CD14-positive monocyte (primary cell): ENCODE measurements around the gene DBNDD1. TPM values are rescaled to one million over a fixed set of nuclear protein-coding genes. Genes with fewer than 3 reads are reported as not detected.

Experiments
- DNase-seq, 3 donors: peaks; one replicate each; pipeline ENCODE4 v3.0.0-alpha.2; 2011 to 2022
- H2AFZ ChIP-seq: 2 replicates; pipeline ENCODE4 v1.6.0; 2012; ENCODE audit warnings: mild to moderate bottlenecking, low read depth, low read length, inconsistent platforms; ENCODE audit not compliant: insufficient read depth, poor library complexity, severe bottlenecking
- H3K27ac ChIP-seq, 2 donors: 1 replicate in 1 of 2; 2 replicates in 1 of 2; pipeline ENCODE4 v1.5.1; 2012 to 2013; ENCODE audit warnings: low read length in 2 of 2, control low read depth in 1 of 2, inconsistent platforms in 1 of 2, low read depth in 1 of 2, mild to moderate bottlenecking in 1 of 2
- H3K27me3 ChIP-seq, 2 donors: one replicate each; pipeline versions ENCODE4 v1.6.0 to v1.6.1; 2011 to 2013; ENCODE audit warnings: low read length in 2 of 2; ENCODE audit not compliant: control insufficient read depth in 2 of 2, insufficient read depth in 2 of 2
- H3K36me3 ChIP-seq, 2 donors: replicated peaks in 1 of 2; 1 replicate in 1 of 2; 2 replicates in 1 of 2; pipeline versions ENCODE4 v1.5.1 to v1.6.1; 2012 to 2013; ENCODE audit warnings: low read length in 2 of 2, control low read depth in 1 of 2, inconsistent platforms in 1 of 2, mild to moderate bottlenecking in 1 of 2; ENCODE audit not compliant: insufficient read depth in 2 of 2, control insufficient read depth in 1 of 2
- H3K4me1 ChIP-seq, 2 donors: 1 replicate in 1 of 2; 2 replicates in 1 of 2; pipeline versions ENCODE4 v1.5.1 to v1.6.1; 2012 to 2013; ENCODE audit warnings: low read length in 2 of 2, control low read depth in 1 of 2, inconsistent platforms in 1 of 2, mild to moderate bottlenecking in 1 of 2, moderate library complexity in 1 of 2; ENCODE audit not compliant: insufficient read depth in 2 of 2, control insufficient read depth in 1 of 2
- H3K4me2 ChIP-seq: replicated peaks from 2 replicates; pipeline ENCODE3; 2012; ENCODE audit warnings: low read length, moderate library complexity, mild to moderate bottlenecking; ENCODE audit not compliant: poor library complexity, severe bottlenecking; ENCODE audit errors: extremely low read depth
- H3K4me3 ChIP-seq, 3 experiments: fragments of 200-600 bp in 1 of 3; sonication (generic) in 1 of 3; replicated peaks in 1 of 3; 1 replicate in 2 of 3; 2 replicates in 1 of 3; pipeline ENCODE4 v1.5.1; 2011 to 2013; ENCODE audit warnings: low read length in 3 of 3, mild to moderate bottlenecking in 3 of 3, control low read depth in 2 of 3, low read depth in 2 of 3, inconsistent platforms in 1 of 3, moderate library complexity in 1 of 3
- H3K79me2 ChIP-seq: 2 replicates; pipeline ENCODE4 v1.6.0; 2012; ENCODE audit warnings: mild to moderate bottlenecking, control low read depth, inconsistent platforms, low read length, moderate library complexity; ENCODE audit not compliant: insufficient read depth
- H3K9ac ChIP-seq: 2 replicates; pipeline ENCODE4 v1.6.0; 2017; ENCODE audit warnings: low read length, mild to moderate bottlenecking; ENCODE audit not compliant: insufficient read depth, poor library complexity, severe bottlenecking
- H3K9me3 ChIP-seq, 2 donors: replicated peaks in 1 of 2; 1 replicate in 1 of 2; 2 replicates in 1 of 2; pipeline versions ENCODE4 v1.5.1 to v1.6.1; 2012 to 2013; ENCODE audit warnings: low read length in 2 of 2, control low read depth in 1 of 2; ENCODE audit not compliant: control insufficient read depth in 1 of 2, insufficient read depth in 1 of 2
- H4K20me1 ChIP-seq: 2 replicates; pipeline ENCODE4 v1.6.0; 2012; ENCODE audit warnings: mild to moderate bottlenecking, low read length, control low read depth, moderate library complexity; ENCODE audit not compliant: insufficient read depth
- H3K27ac Mint-ChIP-seq, 7 donors: one replicate each; pipeline ENCODE4 v1.8.0; 2020; ENCODE audit warnings: mild to moderate bottlenecking in 7 of 7, mixed read lengths in 7 of 7, moderate library complexity in 6 of 7, inconsistent platforms in 2 of 7
- H3K27me3 Mint-ChIP-seq, 3 donors: one replicate each; pipeline ENCODE4 v1.8.0; 2021 to 2022; ENCODE audit warnings: low read depth in 3 of 3, mild to moderate bottlenecking in 3 of 3, mixed read lengths in 3 of 3, moderate library complexity in 3 of 3, inconsistent platforms in 1 of 3
- H3K36me3 Mint-ChIP-seq, 2 donors: one replicate each; pipeline ENCODE4 v1.8.0; 2020; ENCODE audit warnings: mixed read lengths in 2 of 2, inconsistent platforms in 1 of 2, mild to moderate bottlenecking in 1 of 2
- H3K4me1 Mint-ChIP-seq: one replicate; pipeline ENCODE4 v1.8.0; 2020; ENCODE audit warnings: mild to moderate bottlenecking, mixed read lengths
- H3K4me3 Mint-ChIP-seq, 2 donors: one replicate each; pipeline ENCODE4 v1.8.0; 2020; ENCODE audit warnings: mild to moderate bottlenecking in 2 of 2, mixed read lengths in 2 of 2, moderate library complexity in 1 of 2
- H3K9me3 Mint-ChIP-seq, 7 donors: one replicate each; pipeline ENCODE4 v1.8.0; 2020 to 2022; ENCODE audit warnings: mixed read lengths in 7 of 7, mild to moderate bottlenecking in 6 of 7, moderate library complexity in 6 of 7, inconsistent platforms in 2 of 7
- CTCF ChIP-seq: fragments of 200-600 bp; IDR thresholded peaks from one replicate; pipeline ENCODE4 v1.8.0; 2022; ENCODE audit warnings: antibody characterized with exemption, mild to moderate bottlenecking
- WGBS: methylation state at CpG from one replicate; pipeline ENCODE4 v1.1.5; 2013; ENCODE audit warnings: missing lambda C conversion rate; ENCODE audit not compliant: insufficient coverage; 5-methylcytosine and 5-hydroxymethylcytosine counted together
- intact Hi-C, 2 donors: fragments of 100-400 bp; cut with micrococcal nuclease; formaldehyde crosslinking; loops; one replicate each; pipeline versions ENCODE4 v1.15.0 to v1.15.1; 2023
- polyA plus RNA-seq, 3 donors: library from polyadenylated mRNA; depleted of rRNA in 1 of 3; unstranded in 2 of 3; stranded (reverse) in 1 of 3; fragments of 300-500 nt in 2 of 3; fragments of >200 nt in 1 of 3; fragmentation: Illumina TruSeq in 2 of 3; gene quantifications; 1 replicate in 2 of 3; 2 replicates in 1 of 3; pipeline ENCODE4 v1.2.3, GENCODE V29; 2012 to 2021

DBNDD1 gene
- polyA plus RNA-seq, 3 donors = 0.07 TPM; not detected in 2

GRCh38 chr16:89964201-89964600 lies 55.1 kb downstream of the DBNDD1 start:
- Histone ChIP-seq H3K36me3 (peaks cover 71 to 80% of the 10 kb centered on the region in 2 donors), H3K9me3 (no peaks in the 10 kb centered on the region), H3K4me3 (no peak overlapping the region), H3K4me1 (peaks cover 25 to 40% of the 10 kb centered on the region in 2 donors), H4K20me1 (peaks cover 82% of the 10 kb centered on the region), H3K4me2 (no peak overlapping the region), H3K79me2 (peaks cover 45% of the 10 kb centered on the region), H3K9ac (no peak overlapping the region), H2AFZ (no peak overlapping the region), H3K27ac (no peak overlapping the region), H3K27me3 (no peaks in the 10 kb centered on the region)
- no peak overlapping the region for H3K27ac Mint-ChIP-seq
- DNase-seq = no peak
- peaks cover 0 to 1% (median 0%) of the 10 kb centered on the region in 3 donors for H3K27me3 Mint-ChIP-seq
- H3K4me3 Mint-ChIP-seq = no peak overlapping the region
- peaks cover 27% of the 10 kb centered on the region for H3K4me1 Mint-ChIP-seq
- intact Hi-C loops = no loop called here
- WGBS = 95% methylated on average over 23 of the region's 25 CpGs
- TF ChIP-seq CTCF = no peak
- peaks cover 0 to 4% (median 0%) of the 10 kb centered on the region in 7 donors for H3K9me3 Mint-ChIP-seq
- H3K36me3 Mint-ChIP-seq = peaks cover 54 to 81% of the 10 kb centered on the region in 2 donors

GRCh38 chr16:89962754-89963498 lies 56.3 kb downstream of the DBNDD1 start:
- Histone ChIP-seq H3K27ac (no peak overlapping the region), H3K27me3 (no peaks in the 10 kb centered on the region), H3K9me3 (no peaks in the 10 kb centered on the region), H3K4me3 (no peak overlapping the region), H3K9ac (no peak overlapping the region), H3K79me2 (peaks cover 50% of the 10 kb centered on the region), H4K20me1 (peaks cover 94% of the 10 kb centered on the region), H3K4me2 (no peak overlapping the region), H3K36me3 (peaks cover 76 to 89% of the 10 kb centered on the region in 2 donors), H2AFZ (no peak overlapping the region), H3K4me1 (peaks cover 32 to 40% of the 10 kb centered on the region in 2 donors)
- TF ChIP-seq CTCF = no peak
- peak overlapping the region in 1 of 7 donors; percentile 58 for H3K27ac Mint-ChIP-seq
- peaks cover 35% of the 10 kb centered on the region for H3K4me1 Mint-ChIP-seq
- no peak for DNase-seq
- H3K27me3 Mint-ChIP-seq = peaks cover 0 to 3% (median 0%) of the 10 kb centered on the region in 3 donors
- H3K9me3 Mint-ChIP-seq = peaks cover 0 to 3% (median 0%) of the 10 kb centered on the region in 7 donors
- intact Hi-C loops = no loop called here
- 96% methylated on average over 25 of the region's 26 CpGs for WGBS
- peaks cover 62 to 94% of the 10 kb centered on the region in 2 donors for H3K36me3 Mint-ChIP-seq
- no peak overlapping the region for H3K4me3 Mint-ChIP-seq
